Neural crest cell (in vitro differentiated cells): ENCODE data around the gene PARVG. TPM values are rescaled to one million over a fixed set of nuclear protein-coding genes. Genes with fewer than 3 reads are reported as not detected.

ENCODE experiments used
- DNase-seq: peaks from one replicate; pipeline ENCODE4 v3.0.0; 2021; ENCODE audit warnings: low read depth, mixed read lengths, low spot score
- H3K27ac Mint-ChIP-seq: one replicate; pipeline ENCODE4 v1.8.0; 2021; ENCODE audit warnings: mild to moderate bottlenecking, mixed read lengths; ENCODE audit not compliant: unreplicated experiment
- H3K27me3 Mint-ChIP-seq: 2 replicates; pipeline ENCODE4 v1.8.0; 2021; ENCODE audit warnings: low read depth, mild to moderate bottlenecking, mixed read lengths
- H3K36me3 Mint-ChIP-seq: 2 replicates; pipeline ENCODE4 v1.8.0; 2021; ENCODE audit warnings: low read depth, mild to moderate bottlenecking, mixed read lengths
- H3K4me1 Mint-ChIP-seq: 2 replicates; pipeline ENCODE4 v1.8.0; 2021; ENCODE audit warnings: mixed read lengths
- H3K4me3 Mint-ChIP-seq: one replicate; pipeline ENCODE4 v1.8.0; 2021; ENCODE audit warnings: mild to moderate bottlenecking, mixed read lengths
- H3K9me3 Mint-ChIP-seq: 2 replicates; pipeline ENCODE4 v1.8.0; 2021; ENCODE audit warnings: mixed read lengths
- total RNA-seq: library from RNA; stranded (reverse); gene quantifications from 2 replicates; pipeline ENCODE4 v1.2.1, GENCODE V29; 2021
- TF ChIP-seq, protein P1 (sequence below): fragments of 200-600 bp; sonication (generic); conservative IDR thresholded peaks from 2 replicates; pipeline ENCODE4 v1.5.0; 2021; ENCODE audit warnings: antibody characterized with exemption, mild to moderate bottlenecking

PARVG gene
- total RNA-seq, 1 donor from 2014 or later: 0.14 TPM

DNA sequence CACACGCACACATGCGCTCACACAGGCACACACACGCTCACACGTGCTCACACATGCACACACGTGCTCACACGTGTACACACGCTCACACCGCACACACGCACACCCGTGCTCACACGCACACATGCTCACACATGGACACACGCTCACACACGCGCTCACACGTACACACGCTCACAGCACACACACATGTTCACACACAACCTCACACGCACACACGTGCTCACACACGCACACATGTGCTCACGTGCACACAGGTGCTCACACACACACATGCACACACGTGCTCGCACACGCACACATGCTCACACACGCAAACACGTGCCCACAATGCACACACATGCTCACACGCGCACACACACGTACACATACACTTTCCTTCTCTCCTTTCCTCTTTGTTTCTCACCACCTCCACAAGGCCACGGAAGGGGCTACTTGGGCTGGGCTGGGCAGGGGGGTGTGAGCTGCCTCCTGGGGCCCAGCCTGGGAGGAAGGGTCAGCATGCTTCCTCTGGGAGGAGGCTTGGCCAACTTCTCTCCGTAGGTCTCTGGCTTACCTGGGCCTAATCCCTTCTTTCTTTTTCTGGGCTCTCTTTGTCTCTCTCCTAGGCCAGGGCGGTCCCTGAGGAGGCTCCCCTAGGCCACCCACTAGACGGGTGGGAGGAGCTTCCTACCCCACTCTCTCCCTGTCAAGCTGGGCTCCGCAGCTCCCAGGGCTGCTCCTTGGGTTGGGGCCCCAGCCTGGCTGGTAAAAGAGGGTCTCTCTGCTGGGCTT is 34.5 kb upstream of the PARVG start:
- Mint-ChIP-seq H3K27me3 (peaks cover 25% of the 10 kb centered on the region), H3K27ac (peak overlapping the region; percentile 83), H3K4me1 (peaks cover 34% of the 10 kb centered on the region), H3K36me3 (peaks cover 2% of the 10 kb centered on the region), H3K4me3 (no peak overlapping the region), H3K9me3 (no peaks in the 10 kb centered on the region)
- TF ChIP-seq, protein P1, sequence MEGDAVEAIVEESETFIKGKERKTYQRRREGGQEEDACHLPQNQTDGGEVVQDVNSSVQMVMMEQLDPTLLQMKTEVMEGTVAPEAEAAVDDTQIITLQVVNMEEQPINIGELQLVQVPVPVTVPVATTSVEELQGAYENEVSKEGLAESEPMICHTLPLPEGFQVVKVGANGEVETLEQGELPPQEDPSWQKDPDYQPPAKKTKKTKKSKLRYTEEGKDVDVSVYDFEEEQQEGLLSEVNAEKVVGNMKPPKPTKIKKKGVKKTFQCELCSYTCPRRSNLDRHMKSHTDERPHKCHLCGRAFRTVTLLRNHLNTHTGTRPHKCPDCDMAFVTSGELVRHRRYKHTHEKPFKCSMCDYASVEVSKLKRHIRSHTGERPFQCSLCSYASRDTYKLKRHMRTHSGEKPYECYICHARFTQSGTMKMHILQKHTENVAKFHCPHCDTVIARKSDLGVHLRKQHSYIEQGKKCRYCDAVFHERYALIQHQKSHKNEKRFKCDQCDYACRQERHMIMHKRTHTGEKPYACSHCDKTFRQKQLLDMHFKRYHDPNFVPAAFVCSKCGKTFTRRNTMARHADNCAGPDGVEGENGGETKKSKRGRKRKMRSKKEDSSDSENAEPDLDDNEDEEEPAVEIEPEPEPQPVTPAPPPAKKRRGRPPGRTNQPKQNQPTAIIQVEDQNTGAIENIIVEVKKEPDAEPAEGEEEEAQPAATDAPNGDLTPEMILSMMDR: no peak
- DNase-seq: no peak

DNA sequence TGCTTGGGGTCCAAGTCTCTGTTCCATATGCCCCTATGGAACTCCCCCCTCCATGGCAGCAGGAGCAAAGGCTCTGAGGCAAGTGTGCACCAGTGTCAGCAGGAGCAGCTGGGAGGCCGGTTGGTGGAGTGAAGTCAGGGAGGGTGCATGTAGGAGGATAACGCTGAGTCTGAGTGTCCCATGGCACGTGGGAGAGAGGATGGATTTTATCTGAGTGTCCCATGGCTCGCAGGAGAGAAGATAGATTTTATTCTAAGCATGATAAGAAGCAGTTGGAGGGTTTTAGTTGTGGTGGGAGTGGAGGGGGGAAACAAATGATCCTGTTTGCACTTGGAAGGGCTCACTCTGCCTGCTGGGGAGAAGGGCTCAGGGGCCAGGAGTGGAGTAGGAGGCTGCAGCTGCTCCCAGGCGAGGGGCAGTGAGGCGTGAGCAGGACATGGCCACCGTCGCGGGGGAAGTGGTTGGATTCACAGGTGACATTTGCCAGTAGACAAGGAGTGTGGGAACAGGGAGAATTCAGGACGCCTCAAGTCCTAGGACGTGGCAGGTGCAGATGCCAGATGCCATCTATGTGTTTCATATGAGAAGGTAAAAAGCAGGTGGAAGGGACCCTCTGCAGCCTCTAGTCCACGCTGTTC is 33.6 kb upstream of the PARVG start:
- peaks cover 25% of the 10 kb centered on the region for H3K27me3 Mint-ChIP-seq
- H3K36me3 Mint-ChIP-seq: peaks cover 2% of the 10 kb centered on the region
- peaks cover 34% of the 10 kb centered on the region for H3K4me1 Mint-ChIP-seq
- no peak overlapping the region for H3K4me3 Mint-ChIP-seq
- no peak overlapping the region for H3K27ac Mint-ChIP-seq
- TF ChIP-seq, protein P1: no peak
- H3K9me3 Mint-ChIP-seq: no peaks in the 10 kb centered on the region
- DNase-seq: no peak

DNA sequence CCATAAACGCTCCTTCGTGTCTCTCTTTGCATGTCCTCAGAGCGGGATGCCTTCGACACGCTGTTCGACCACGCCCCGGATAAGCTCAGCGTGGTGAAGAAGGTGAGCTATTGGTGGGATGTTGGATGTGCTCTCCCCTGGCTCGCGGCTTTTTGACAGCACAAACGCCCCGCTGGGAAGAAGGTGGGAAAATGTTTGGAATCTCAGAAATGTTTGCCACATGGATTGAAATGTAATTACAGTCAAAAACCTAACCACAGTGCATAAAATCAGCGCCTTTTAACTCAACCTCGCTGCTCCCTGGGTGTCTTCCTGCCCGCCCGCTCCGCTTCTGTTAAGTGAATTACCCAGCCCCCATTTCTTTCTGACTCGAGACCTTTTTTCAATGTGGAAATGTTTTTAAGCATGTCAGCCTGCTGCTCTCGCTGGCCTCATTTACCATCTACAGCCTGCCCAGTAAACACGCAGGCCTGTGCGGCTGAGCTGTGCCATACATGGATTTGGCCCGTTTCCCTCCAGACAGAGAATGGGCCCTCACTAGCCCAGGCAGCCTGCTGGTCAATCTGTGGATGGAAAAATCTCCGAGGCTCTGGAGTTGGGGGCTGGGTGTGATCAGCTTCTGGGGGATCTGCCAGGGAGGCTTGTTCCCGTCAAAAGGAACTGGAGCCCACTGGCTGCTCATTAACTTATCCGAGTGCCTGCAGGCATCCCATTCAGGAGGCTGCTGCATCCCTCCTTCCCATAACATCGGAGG is 32.7 kb upstream of the PARVG start:
- Mint-ChIP-seq H3K4me1 (peaks cover 32% of the 10 kb centered on the region), H3K27me3 (peaks cover 25% of the 10 kb centered on the region), H3K9me3 (no peaks in the 10 kb centered on the region), H3K27ac (no peak overlapping the region), H3K4me3 (no peak overlapping the region), H3K36me3 (peaks cover 2% of the 10 kb centered on the region)
- DNase-seq: no peak
- TF ChIP-seq, protein P1: no peak

- Mint-ChIP-seq H3K4me1 (peaks cover 18% of the 10 kb centered on the region), H3K27me3 (peaks cover 20% of the 10 kb centered on the region), H3K9me3 (no peaks in the 10 kb centered on the region), H3K36me3 (no peaks in the 10 kb centered on the region), H3K4me3 (no peak overlapping the region), H3K27ac (no peak overlapping the region)
- no peak for DNase-seq
- TF ChIP-seq, protein P1: no peak
Measured at GRCh38 chr22:44151676-44152075, 29.0 kb upstream of the PARVG start.

GRCh38 chr22:44153710-44154109 is 27.0 kb upstream of the PARVG start:
- no peak overlapping the region for H3K4me3 Mint-ChIP-seq
- no peaks in the 10 kb centered on the region for H3K9me3 Mint-ChIP-seq
- no peak overlapping the region for H3K27ac Mint-ChIP-seq
- peaks cover 5% of the 10 kb centered on the region for H3K4me1 Mint-ChIP-seq
- peaks cover under 1% of the 10 kb centered on the region for H3K27me3 Mint-ChIP-seq
- TF ChIP-seq, protein P1: no peak
- no peak for DNase-seq
- H3K36me3 Mint-ChIP-seq: no peaks in the 10 kb centered on the region
